Measurements from ENCODE around the gene TXNDC11. TPM values are rescaled to one million over a fixed set of nuclear protein-coding genes. Genes with fewer than 3 reads are reported as not detected.

The TXNDC11 gene
- total RNA-seq, 6 donors from 2014 or later: 81.2 to 148 (median 117) TPM

- Histone ChIP-seq H3K36me3 (peaks cover 0 to 37% (median 31%) of the 10 kb centered on the region in 4 donors), H3K27ac (peak overlapping the region in 3 of 4 donors; percentile 18 to 65 (median 28)), H3K4me1 (peaks cover 46 to 71% (median 59%) of the 10 kb centered on the region in 4 donors), H3K4me3 (no peak overlapping the region), H3K27me3 (no peaks in the 10 kb centered on the region), H3K9me3 (no peaks in the 10 kb centered on the region)
- ATAC-seq (ENCODE audit: low FRiP score in 2 of 2) (no peak), DNase-seq (no peak)
- WGBS, 2 donors: 84 to 87% methylated on average over 16 to 24 of the region's 25 CpGs
- TF ChIP-seq POLR2AphosphoS5 (IDR thresholded peaks at IDR 0.05): no peak
- TF ChIP-seq CTCF (IDR thresholded peaks at IDR 0.05): no peak
- TF ChIP-seq EP300 (IDR thresholded peaks at IDR 0.05): no peak
- TF ChIP-seq POLR2A (IDR thresholded peaks at IDR 0.05): no peak
These were observed 68.4 kb downstream of the TXNDC11 start for GRCh38 chr16:11674001-11674817.

- WGBS, 2 donors: 70 to 79% methylated on average over 18 to 25 of the region's 25 CpGs
- ATAC-seq (ENCODE audit: low FRiP score in 2 of 2): no peak
- peak in 1 of 2 donors; percentile 62 for DNase-seq
- no peak for TF ChIP-seq POLR2A (IDR thresholded peaks at IDR 0.05)
- no peak for TF ChIP-seq POLR2AphosphoS5 (IDR thresholded peaks at IDR 0.05)
- TF ChIP-seq CTCF (IDR thresholded peaks at IDR 0.05): no peak
- no peak for TF ChIP-seq EP300 (IDR thresholded peaks at IDR 0.05)
- Histone ChIP-seq H3K27me3 (no peaks in the 10 kb centered on the region), H3K4me3 (no peak overlapping the region), H3K27ac (peak overlapping the region in 3 of 4 donors; percentile 28 to 65 (median 58)), H3K4me1 (peaks cover 41 to 71% (median 55%) of the 10 kb centered on the region in 4 donors), H3K9me3 (no peaks in the 10 kb centered on the region), H3K36me3 (peaks cover 0 to 29% (median 22%) of the 10 kb centered on the region in 4 donors)
These were observed 69.3 kb downstream of the TXNDC11 start for GRCh38 chr16:11673091-11674000.

GRCh38 chr16:11672206-11673090, 70.2 kb downstream of the TXNDC11 start:
- no peaks in the 10 kb centered on the region for H3K9me3 ChIP-seq
- no peak overlapping the region for H3K4me3 ChIP-seq
- H3K27me3 ChIP-seq: no peaks in the 10 kb centered on the region
- peak overlapping the region in 3 of 4 donors; percentile 28 to 65 (median 58) for H3K27ac ChIP-seq
- DNase-seq: no peak
- TF ChIP-seq POLR2A (IDR thresholded peaks at IDR 0.05) (no peak), CTCF (IDR thresholded peaks at IDR 0.05) (no peak), EP300 (IDR thresholded peaks at IDR 0.05) (no peak), POLR2AphosphoS5 (IDR thresholded peaks at IDR 0.05) (no peak)
- WGBS, 2 donors: 77 to 86% methylated on average over 23 to 25 of the region's 25 CpGs
- peaks cover 0 to 20% (median 14%) of the 10 kb centered on the region in 4 donors for H3K36me3 ChIP-seq
- ATAC-seq (ENCODE audit: low FRiP score in 2 of 2): no peak
- H3K4me1 ChIP-seq: peaks cover 40 to 63% (median 53%) of the 10 kb centered on the region in 4 donors

- Histone ChIP-seq H3K4me1 (peaks cover 40 to 63% (median 53%) of the 10 kb centered on the region in 4 donors), H3K4me3 (no peak overlapping the region), H3K9me3 (no peaks in the 10 kb centered on the region), H3K36me3 (peaks cover 0 to 13% (median 8%) of the 10 kb centered on the region in 4 donors), H3K27me3 (no peaks in the 10 kb centered on the region), H3K27ac (peak overlapping the region in 1 of 4 donors; percentile 28)
- WGBS, 2 donors: 89 to 100% methylated on average over 3 to 8 of the region's 8 CpGs
- no peak for DNase-seq
- ATAC-seq (ENCODE audit: low FRiP score in 2 of 2): no peak
- TF ChIP-seq POLR2AphosphoS5 (IDR thresholded peaks at IDR 0.05) (no peak), CTCF (IDR thresholded peaks at IDR 0.05) (no peak), POLR2A (IDR thresholded peaks at IDR 0.05) (no peak), EP300 (IDR thresholded peaks at IDR 0.05) (no peak)
These were observed 71.0 kb downstream of the TXNDC11 start for GRCh38 chr16:11671676-11672075.

Data from upper lobe of left lung (tissue), 6 donors.